Loucy (cell line): ENCODE data around the gene HEXB.

Source experiments
- CTCF ChIP-seq: fragments of 200-600 bp; sonication (generic); conservative IDR thresholded peaks from 2 replicates; pipeline ENCODE4 v1.5.1; 2014; ENCODE audit warnings: mild to moderate bottlenecking, antibody characterized with exemption, low read length
- EZH2phosphoT487 ChIP-seq: fragments of 200-600 bp; IDR thresholded peaks from 2 replicates; pipeline ENCODE4 v1.6.1; 2018; ENCODE audit warnings: antibody characterized with exemption, mild to moderate bottlenecking, moderate library complexity, borderline replicate concordance

GRCh38 chr5:74736759-74737158 lies 51.7 kb downstream of the HEXB start:
- no peak for TF ChIP-seq CTCF
- TF ChIP-seq EZH2phosphoT487, result no peak
